Esophagus muscularis mucosa (tissue), 2 donors: Measurements from ENCODE around the gene ZNF440.

ENCODE experiments used
- EP300 ChIP-seq: sonication (generic); formaldehyde crosslinking; IDR thresholded peaks from one replicate; pipeline ENCODE4 v1.6.1; 2017; ENCODE audit warnings: antibody characterized with exemption
- POLR2A ChIP-seq: fragments of 450-650 bp; IDR thresholded peaks from one replicate; pipeline ENCODE4 v1.6.1; 2017; ENCODE audit warnings: antibody characterized with exemption, moderate library complexity, mild to moderate bottlenecking, low read depth

GRCh38 chr19:11848594-11849469 lies 34.8 kb downstream of the ZNF440 start, which contains the start of gene ZNF439:
- TF ChIP-seq POLR2A (no peak), EP300 (no peak)
